ENCODE results near the gene PTPRT. TPM values are rescaled to one million over a fixed set of nuclear protein-coding genes. Genes with fewer than 3 reads are reported as not detected.
"Not testable (repeated sequence)": the region's sequence is repeated elsewhere in the genome, so short reads cannot be mapped to it uniquely, and the experiment has no call there.

Gene PTPRT
- polyA plus RNA-seq, 4 donors, result 0.07 to 0.58 (median 0.27) TPM; not detected in 1

- FAIRE-seq (no peak), DNase-seq (no peak)
- Histone ChIP-seq H3K27me3 (ENCODE audit: control insufficient read depth in 3 of 3, insufficient read depth in 3 of 3, low read length in 3 of 3) (peaks cover under 1 to 7% (median 7%) of the 10 kb centered on the region in 3 donors), H3K4me1 (ENCODE audit: control insufficient read depth in 3 of 3, insufficient read depth in 2 of 3, low read depth in 1 of 3, low read length in 2 of 3) (no peaks in the 10 kb centered on the region), H3K27ac (ENCODE audit: low read depth in 1 of 3, low read length in 2 of 3) (no peak overlapping the region), H3K36me3 (ENCODE audit: control insufficient read depth in 3 of 3, insufficient read depth in 2 of 3, low read depth in 1 of 3, low read length in 3 of 3) (no peaks in the 10 kb centered on the region), H3K4me3 (ENCODE audit: low read depth in 1 of 3, low read length in 3 of 3) (no peak overlapping the region), H3K9me3 (ENCODE audit: control insufficient read depth in 2 of 2, insufficient read depth in 1 of 2, low read depth in 1 of 2, low read length in 1 of 2) (no peaks in the 10 kb centered on the region)
- 43 to 54% (median 45%) methylated on average over 5 of the region's 5 CpGs for WGBS, 3 donors
Measured at GRCh38 chr20:43183536-43184070, 6.1 kb downstream of the PTPRT start.

GRCh38 chr20:43178080-43178479 lies 11.6 kb downstream of the PTPRT start:
- no peaks in the 10 kb centered on the region for H3K4me1 ChIP-seq (ENCODE audit: control insufficient read depth in 3 of 3, insufficient read depth in 2 of 3, low read depth in 1 of 3, low read length in 2 of 3)
- H3K36me3 ChIP-seq (ENCODE audit: control insufficient read depth in 3 of 3, insufficient read depth in 2 of 3, low read depth in 1 of 3, low read length in 3 of 3), result no peaks in the 10 kb centered on the region
- H3K4me3 ChIP-seq (ENCODE audit: low read depth in 1 of 3, low read length in 3 of 3), result no peak overlapping the region
- no peak for DNase-seq
- FAIRE-seq, result no peak
- H3K27me3 ChIP-seq (ENCODE audit: control insufficient read depth in 3 of 3, insufficient read depth in 3 of 3, low read length in 3 of 3), result no peaks in the 10 kb centered on the region
- H3K9me3 ChIP-seq (ENCODE audit: control insufficient read depth in 2 of 2, insufficient read depth in 1 of 2, low read depth in 1 of 2, low read length in 1 of 2), result peaks cover 0 to 2% of the 10 kb centered on the region in 2 donors
- no peak overlapping the region for H3K27ac ChIP-seq (ENCODE audit: low read depth in 1 of 3, low read length in 2 of 3)
- WGBS, 3 donors, result 34 to 46% (median 40%) methylated on average over 2 of the region's 2 CpGs

- no peaks in the 10 kb centered on the region for H3K27me3 ChIP-seq (ENCODE audit: control insufficient read depth in 3 of 3, insufficient read depth in 3 of 3, low read length in 3 of 3)
- no peak for DNase-seq
- peaks cover 0 to 2% of the 10 kb centered on the region in 2 donors for H3K9me3 ChIP-seq (ENCODE audit: control insufficient read depth in 2 of 2, insufficient read depth in 1 of 2, low read depth in 1 of 2, low read length in 1 of 2)
- WGBS, 3 donors, result 73 to 85% (median 85%) methylated on average over 2 of the region's 2 CpGs
- H3K4me3 ChIP-seq (ENCODE audit: low read depth in 1 of 3, low read length in 3 of 3), result no peak overlapping the region
- no peaks in the 10 kb centered on the region for H3K36me3 ChIP-seq (ENCODE audit: control insufficient read depth in 3 of 3, insufficient read depth in 2 of 3, low read depth in 1 of 3, low read length in 3 of 3)
- no peaks in the 10 kb centered on the region for H3K4me1 ChIP-seq (ENCODE audit: control insufficient read depth in 3 of 3, insufficient read depth in 2 of 3, low read depth in 1 of 3, low read length in 2 of 3)
- FAIRE-seq, result no peak
- H3K27ac ChIP-seq (ENCODE audit: low read depth in 1 of 3, low read length in 2 of 3), result no peak overlapping the region
Measured at GRCh38 chr20:43176726-43177125, 13.0 kb downstream of the PTPRT start.

- Histone ChIP-seq H3K36me3 (ENCODE audit: control insufficient read depth in 3 of 3, insufficient read depth in 2 of 3, low read depth in 1 of 3, low read length in 3 of 3) (no peaks in the 10 kb centered on the region), H3K4me1 (ENCODE audit: control insufficient read depth in 3 of 3, insufficient read depth in 2 of 3, low read depth in 1 of 3, low read length in 2 of 3) (no peaks in the 10 kb centered on the region), H3K4me3 (ENCODE audit: low read depth in 1 of 3, low read length in 3 of 3) (no peak overlapping the region), H3K27ac (ENCODE audit: low read depth in 1 of 3, low read length in 2 of 3) (no peak overlapping the region), H3K27me3 (ENCODE audit: control insufficient read depth in 3 of 3, insufficient read depth in 3 of 3, low read length in 3 of 3) (no peaks in the 10 kb centered on the region), H3K9me3 (ENCODE audit: control insufficient read depth in 2 of 2, insufficient read depth in 1 of 2, low read depth in 1 of 2, low read length in 1 of 2) (peaks cover 0 to under 1% of the 10 kb centered on the region in 2 donors)
- WGBS, 3 donors, result 74 to 80% (median 79%) methylated on average over 5 of the region's 5 CpGs
- FAIRE-seq (no peak), DNase-seq (no peak)
Measured at GRCh38 chr20:43171930-43172329, 17.8 kb downstream of the PTPRT start.

GRCh38 chr20:43170771-43171170 lies 18.9 kb downstream of the PTPRT start:
- H3K9me3 ChIP-seq (ENCODE audit: control insufficient read depth in 2 of 2, insufficient read depth in 1 of 2, low read depth in 1 of 2, low read length in 1 of 2), result no peaks in the 10 kb centered on the region
- WGBS, 3 donors, result 72 to 85% (median 74%) methylated on average over 4 of the region's 4 CpGs
- no peak overlapping the region for H3K4me3 ChIP-seq (ENCODE audit: low read depth in 1 of 3, low read length in 3 of 3)
- FAIRE-seq (no peak), DNase-seq (no peak)
- no peaks in the 10 kb centered on the region for H3K36me3 ChIP-seq (ENCODE audit: control insufficient read depth in 3 of 3, insufficient read depth in 2 of 3, low read depth in 1 of 3, low read length in 3 of 3)
- H3K27me3 ChIP-seq (ENCODE audit: control insufficient read depth in 3 of 3, insufficient read depth in 3 of 3, low read length in 3 of 3), result no peaks in the 10 kb centered on the region
- H3K4me1 ChIP-seq (ENCODE audit: control insufficient read depth in 3 of 3, insufficient read depth in 2 of 3, low read depth in 1 of 3, low read length in 2 of 3), result no peaks in the 10 kb centered on the region
- H3K27ac ChIP-seq (ENCODE audit: low read depth in 1 of 3, low read length in 2 of 3), result no peak overlapping the region

GRCh38 chr20:43167615-43168014 lies 22.1 kb downstream of the PTPRT start:
- Histone ChIP-seq H3K4me3 (ENCODE audit: low read depth in 1 of 3, low read length in 3 of 3) (no peak overlapping the region), H3K27me3 (ENCODE audit: control insufficient read depth in 3 of 3, insufficient read depth in 3 of 3, low read length in 3 of 3) (no peaks in the 10 kb centered on the region), H3K36me3 (ENCODE audit: control insufficient read depth in 3 of 3, insufficient read depth in 2 of 3, low read depth in 1 of 3, low read length in 3 of 3) (no peaks in the 10 kb centered on the region), H3K27ac (ENCODE audit: low read depth in 1 of 3, low read length in 2 of 3) (no peak overlapping the region), H3K4me1 (ENCODE audit: control insufficient read depth in 3 of 3, insufficient read depth in 2 of 3, low read depth in 1 of 3, low read length in 2 of 3) (no peaks in the 10 kb centered on the region), H3K9me3 (ENCODE audit: control insufficient read depth in 2 of 2, insufficient read depth in 1 of 2, low read depth in 1 of 2, low read length in 1 of 2) (no peaks in the 10 kb centered on the region)
- FAIRE-seq, result no peak
- DNase-seq, result no peak

GRCh38 chr20:43167021-43167420 lies 22.7 kb downstream of the PTPRT start:
- H3K27me3 ChIP-seq (ENCODE audit: control insufficient read depth in 3 of 3, insufficient read depth in 3 of 3, low read length in 3 of 3), result no peaks in the 10 kb centered on the region
- no peaks in the 10 kb centered on the region for H3K4me1 ChIP-seq (ENCODE audit: control insufficient read depth in 3 of 3, insufficient read depth in 2 of 3, low read depth in 1 of 3, low read length in 2 of 3)
- FAIRE-seq (no peak), DNase-seq (no peak)
- H3K36me3 ChIP-seq (ENCODE audit: control insufficient read depth in 3 of 3, insufficient read depth in 2 of 3, low read depth in 1 of 3, low read length in 3 of 3), result no peaks in the 10 kb centered on the region
- no peak overlapping the region for H3K4me3 ChIP-seq (ENCODE audit: low read depth in 1 of 3, low read length in 3 of 3)
- 23 to 69% (median 44%) methylated on average over 1 of the region's 1 CpG for WGBS, 3 donors
- H3K9me3 ChIP-seq (ENCODE audit: control insufficient read depth in 2 of 2, insufficient read depth in 1 of 2, low read depth in 1 of 2, low read length in 1 of 2), result no peaks in the 10 kb centered on the region
- no peak overlapping the region for H3K27ac ChIP-seq (ENCODE audit: low read depth in 1 of 3, low read length in 2 of 3)

- no peaks in the 10 kb centered on the region for H3K4me1 ChIP-seq (ENCODE audit: control insufficient read depth in 3 of 3, insufficient read depth in 2 of 3, low read depth in 1 of 3, low read length in 2 of 3)
- H3K36me3 ChIP-seq (ENCODE audit: control insufficient read depth in 3 of 3, insufficient read depth in 2 of 3, low read depth in 1 of 3, low read length in 3 of 3), result no peaks in the 10 kb centered on the region
- no peaks in the 10 kb centered on the region for H3K27me3 ChIP-seq (ENCODE audit: control insufficient read depth in 3 of 3, insufficient read depth in 3 of 3, low read length in 3 of 3)
- 80 to 91% (median 84%) methylated on average over 6 of the region's 6 CpGs for WGBS, 3 donors
- DNase-seq (no peak), FAIRE-seq (no peak)
- no peak overlapping the region for H3K4me3 ChIP-seq (ENCODE audit: low read depth in 1 of 3, low read length in 3 of 3)
- H3K9me3 ChIP-seq (ENCODE audit: control insufficient read depth in 2 of 2, insufficient read depth in 1 of 2, low read depth in 1 of 2, low read length in 1 of 2), result no peaks in the 10 kb centered on the region
- H3K27ac ChIP-seq (ENCODE audit: low read depth in 1 of 3, low read length in 2 of 3), result no peak overlapping the region
Measured at GRCh38 chr20:43165611-43166010, 24.1 kb downstream of the PTPRT start.

GRCh38 chr20:43164736-43165135 lies 25.0 kb downstream of the PTPRT start:
- 57 to 74% (median 65%) methylated on average over 1 of the region's 1 CpG for WGBS, 3 donors
- FAIRE-seq; DNase-seq; H3K27me3 ChIP-seq (ENCODE audit: control insufficient read depth in 3 of 3, insufficient read depth in 3 of 3, low read length in 3 of 3); H3K27ac ChIP-seq (ENCODE audit: low read depth in 1 of 3, low read length in 2 of 3); H3K9me3 ChIP-seq (ENCODE audit: control insufficient read depth in 2 of 2, insufficient read depth in 1 of 2, low read depth in 1 of 2, low read length in 1 of 2); H3K4me1 ChIP-seq (ENCODE audit: control insufficient read depth in 3 of 3, insufficient read depth in 2 of 3, low read depth in 1 of 3, low read length in 2 of 3); H3K4me3 ChIP-seq (ENCODE audit: low read depth in 1 of 3, low read length in 3 of 3); H3K36me3 ChIP-seq (ENCODE audit: control insufficient read depth in 3 of 3, insufficient read depth in 2 of 3, low read depth in 1 of 3, low read length in 3 of 3): not testable (repeated sequence)
